UCSD-AML1 (cell line): Measurements from ENCODE around the gene CCDC134.

ENCODE experiments used
- DNase-seq: peaks from one replicate; lab custom pipeline; 2025; ENCODE audit not compliant: unreplicated experiment; lab: John Stamatoyannopoulos, UW

CCDC134 gene

DNA sequence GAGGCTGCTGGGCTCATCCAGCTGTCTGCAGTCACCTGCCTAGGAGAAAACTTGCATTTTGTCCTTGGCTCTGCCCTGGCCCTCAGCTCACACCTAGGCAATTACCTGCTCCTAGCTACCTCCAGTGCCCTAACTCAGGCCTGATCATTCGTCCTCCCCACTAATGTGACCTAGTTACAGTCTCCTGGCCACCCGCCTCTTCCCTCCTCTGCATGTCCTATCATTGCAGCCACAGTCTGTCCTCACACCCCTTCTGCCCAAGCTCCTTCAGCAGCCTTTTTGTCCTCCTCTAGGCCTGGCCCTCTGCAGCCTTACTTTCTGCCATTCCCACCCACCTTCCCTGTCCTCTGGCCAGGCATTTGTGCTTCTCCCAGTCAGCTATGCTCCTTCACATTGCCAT, 17.7 kb upstream of the CCDC134 start:
- no peak for DNase-seq

DNA sequence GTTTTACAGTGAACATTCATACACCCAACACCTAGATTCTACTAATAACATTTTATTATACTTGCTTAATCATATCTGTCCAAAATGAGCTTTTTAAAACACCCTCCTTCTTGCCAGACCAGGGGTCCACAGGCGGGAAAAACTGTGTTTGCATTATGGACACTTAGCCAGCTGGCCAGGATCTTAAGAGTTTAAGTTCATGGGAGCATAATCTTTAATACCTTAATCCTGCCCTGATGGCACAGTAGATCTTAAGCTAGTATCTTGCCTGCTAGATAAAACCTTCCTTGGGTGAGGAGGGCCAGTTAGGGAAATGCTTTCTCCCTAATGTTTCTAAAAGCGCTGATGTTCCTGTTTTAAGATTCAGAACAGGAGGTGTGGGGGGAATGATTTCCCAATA, 13.1 kb upstream of the CCDC134 start:
- no peak for DNase-seq

GRCh38 chr22:41793871-41794270, 6.6 kb upstream of the CCDC134 start:
- no peak for DNase-seq

DNA sequence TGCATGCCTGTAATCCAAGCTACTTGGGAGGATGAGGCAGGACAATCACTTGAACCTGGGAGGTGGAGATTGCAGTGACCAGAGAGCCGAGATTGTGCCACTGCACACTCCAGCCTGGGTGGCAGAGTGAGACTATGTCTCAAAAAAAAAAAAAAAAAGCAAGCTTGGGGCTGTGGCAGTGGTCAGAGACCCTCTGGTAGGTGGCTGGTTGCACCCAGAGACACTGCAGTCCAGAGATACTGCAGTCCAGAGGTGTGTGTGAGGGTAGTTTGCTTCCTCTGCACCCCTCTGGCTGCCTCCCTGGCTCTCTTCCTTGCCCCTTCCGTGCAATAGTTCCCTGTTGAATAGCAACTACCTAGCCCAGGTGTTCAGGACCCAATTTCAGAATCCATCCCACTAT, 1.7 kb upstream of the CCDC134 start:
- no peak for DNase-seq

GRCh38 chr22:41799486-41800347, 762 bp upstream of the CCDC134 start:
- no peak for DNase-seq

DNA sequence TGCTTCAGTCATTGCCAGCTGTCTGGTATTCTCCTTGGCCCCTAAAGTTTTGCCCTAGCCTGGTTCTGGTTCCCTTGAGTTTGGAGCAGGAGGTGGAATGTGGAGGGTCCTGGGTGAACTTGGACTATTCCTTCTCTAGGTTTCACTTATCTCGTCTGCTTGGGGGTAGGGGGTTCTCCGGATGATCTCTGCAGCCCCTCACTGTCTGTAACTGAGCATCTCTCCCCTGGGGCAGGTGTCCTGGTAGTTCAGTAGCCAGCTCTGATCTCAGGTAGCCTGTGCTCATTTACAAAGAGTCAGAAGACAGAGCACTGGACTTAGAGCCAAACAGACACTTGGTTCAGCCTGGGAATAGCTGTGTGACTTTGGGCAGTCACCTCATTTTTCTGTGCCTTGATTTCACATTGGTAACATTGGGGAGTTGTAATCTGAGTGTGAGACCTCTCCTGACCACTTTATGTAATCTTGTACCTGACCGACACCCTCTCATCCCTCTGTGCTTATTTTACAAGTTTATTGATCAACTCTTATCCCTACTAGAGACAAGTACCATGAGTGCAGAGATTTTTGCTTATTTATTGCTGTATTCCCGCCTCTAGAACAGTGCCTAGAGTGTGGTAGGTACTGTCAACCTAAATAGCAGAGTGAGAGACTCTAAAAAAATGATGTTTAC, 804 bp downstream of the CCDC134 start:
- DNase-seq = no peak

DNA sequence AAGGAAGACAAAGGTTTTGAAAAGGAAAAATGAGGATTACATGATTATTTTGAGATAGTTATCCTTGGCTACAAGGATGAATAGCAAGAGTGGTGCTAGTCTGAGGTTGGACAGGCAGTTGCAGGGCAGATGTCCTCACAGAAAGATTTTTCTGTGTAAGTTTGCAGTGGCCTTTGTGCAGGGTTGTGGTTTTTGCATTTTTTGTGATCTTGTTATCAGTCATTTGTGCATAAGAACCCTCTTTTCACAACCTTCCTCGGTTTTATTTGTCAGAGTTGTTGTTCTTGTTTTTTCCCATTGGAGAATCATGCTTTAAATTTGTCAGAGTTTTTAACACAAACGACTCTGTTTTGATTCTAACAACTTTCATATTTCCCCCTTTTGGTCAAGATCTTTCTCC, 1.4 kb downstream of the CCDC134 start:
- no peak for DNase-seq

GRCh38 chr22:41805639-41806038, 5.2 kb downstream of the CCDC134 start:
- no peak for DNase-seq

GRCh38 chr22:41808400-41808799, 7.9 kb downstream of the CCDC134 start:
- no peak for DNase-seq

GRCh38 chr22:41810022-41810421, 9.5 kb downstream of the CCDC134 start:
- no peak for DNase-seq

DNA sequence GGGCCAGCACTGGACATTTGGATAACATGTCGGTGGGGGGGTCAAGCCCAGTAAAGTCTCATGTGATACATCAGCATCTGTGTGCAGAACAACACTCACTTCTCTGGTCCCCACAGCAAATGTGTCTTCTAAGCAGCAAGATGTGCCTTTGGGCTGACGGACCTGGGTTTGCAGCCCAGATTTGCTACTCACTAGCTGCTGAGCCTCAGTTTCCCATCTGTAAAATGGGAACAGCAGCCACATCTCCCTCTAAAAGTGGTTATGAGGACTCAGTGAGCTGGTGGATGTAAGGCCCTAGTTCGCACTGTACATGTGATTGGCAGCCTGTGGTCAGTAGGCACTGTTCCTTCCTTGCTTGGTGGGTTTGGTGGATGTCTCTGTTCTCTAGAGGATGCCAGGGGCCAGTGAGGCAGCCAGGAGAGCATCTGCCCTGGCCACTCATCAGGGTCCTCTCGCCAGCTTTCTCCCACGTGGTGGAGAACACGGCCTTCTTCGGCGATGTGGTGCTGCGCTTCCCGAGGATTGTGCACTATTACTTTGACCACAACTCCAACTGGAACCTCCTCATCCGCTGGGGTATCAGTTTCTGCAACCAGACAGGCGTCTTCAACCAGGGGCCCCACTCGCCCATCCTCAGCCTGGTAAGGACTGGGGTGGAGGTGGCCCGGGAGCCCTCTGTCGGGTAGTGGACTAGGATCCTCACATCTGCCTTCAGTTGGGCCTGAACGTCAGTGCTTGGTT, 12.5 kb downstream of the CCDC134 start:
- DNase-seq = no peak

- no peak for DNase-seq
Measured at GRCh38 chr22:41813726-41814410, 13.4 kb downstream of the CCDC134 start.

- DNase-seq = no peak
Measured at GRCh38 chr22:41815716-41816115, 15.2 kb downstream of the CCDC134 start.

DNA sequence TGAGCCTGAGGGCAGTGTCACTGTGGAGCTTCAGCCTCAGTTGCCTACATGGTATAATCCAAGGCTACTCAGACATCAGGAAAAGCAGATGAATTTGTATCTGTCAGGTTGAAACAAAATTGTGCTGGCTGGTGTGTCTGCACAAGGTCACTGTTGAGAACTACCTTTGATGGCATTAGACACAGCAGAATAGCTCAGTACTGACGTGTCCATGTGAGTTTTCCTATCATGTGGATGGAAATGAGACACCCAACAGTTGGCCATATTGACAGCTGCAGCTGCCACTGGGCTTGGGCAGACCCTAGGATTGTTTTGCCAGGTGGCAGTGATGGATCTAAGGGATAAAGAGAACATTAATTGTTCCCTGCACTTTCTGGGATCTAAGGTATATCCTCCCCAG, 15.8 kb downstream of the CCDC134 start:
- DNase-seq = no peak

DNA sequence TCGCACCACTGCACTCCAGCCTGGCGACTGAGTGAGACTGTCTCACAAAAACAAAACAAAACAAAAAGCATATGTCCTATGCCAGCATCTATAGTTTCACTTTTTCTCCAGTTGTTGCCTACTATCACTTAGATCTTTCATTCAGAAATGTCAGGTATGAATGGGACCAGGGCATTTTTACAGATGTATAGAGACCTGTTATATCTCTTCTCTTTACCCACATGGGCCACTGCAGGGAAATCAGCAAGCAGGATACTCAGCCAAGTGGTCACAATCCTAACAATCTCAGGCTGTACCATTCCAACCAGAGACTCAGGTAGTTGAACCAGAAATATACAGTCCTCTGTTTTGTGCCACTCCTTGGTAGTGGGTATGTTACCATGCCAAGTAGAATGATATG, 16.4 kb downstream of the CCDC134 start:
- DNase-seq = no peak

- DNase-seq = no peak
Measured at GRCh38 chr22:41818011-41818410, 17.5 kb downstream of the CCDC134 start.

- no peak for DNase-seq
Measured at GRCh38 chr22:41818596-41818995, 18.1 kb downstream of the CCDC134 start.

GRCh38 chr22:41819257-41819656, 18.8 kb downstream of the CCDC134 start:
- no peak for DNase-seq

- DNase-seq = no peak
Measured at GRCh38 chr22:41820447-41820846, 20.0 kb downstream of the CCDC134 start.

- DNase-seq = no peak
Measured at GRCh38 chr22:41821471-41822316, 21.2 kb downstream of the CCDC134 start.
